Stimulated activated naive CD8-positive, alpha-beta T cell treated with anti-CD3 and anti-CD28 coated beads, Interleukin-15, Interleukin-2, amounts not matched to agents 100 U/mL and 50 U/mL, for 24 hours (primary cell): ENCODE results near the gene IFRD2.
"Not testable (repeated sequence)": the region's sequence is repeated elsewhere in the genome, so short reads cannot be mapped to it uniquely, and the experiment has no call there.

Experiments used
- ATAC-seq: fragments of 150-1000 bp; cut with Tn5 transposase; one replicate; pipeline ENCODE4 v1.10.0; 2021
- DNase-seq: peaks from one replicate; pipeline ENCODE4 v3.0.0; 2021

The IFRD2 gene

GRCh38 chr3:50268276-50268675 is 24.0 kb downstream of the IFRD2 start:
- ATAC-seq (no peak), DNase-seq (no peak)

DNA sequence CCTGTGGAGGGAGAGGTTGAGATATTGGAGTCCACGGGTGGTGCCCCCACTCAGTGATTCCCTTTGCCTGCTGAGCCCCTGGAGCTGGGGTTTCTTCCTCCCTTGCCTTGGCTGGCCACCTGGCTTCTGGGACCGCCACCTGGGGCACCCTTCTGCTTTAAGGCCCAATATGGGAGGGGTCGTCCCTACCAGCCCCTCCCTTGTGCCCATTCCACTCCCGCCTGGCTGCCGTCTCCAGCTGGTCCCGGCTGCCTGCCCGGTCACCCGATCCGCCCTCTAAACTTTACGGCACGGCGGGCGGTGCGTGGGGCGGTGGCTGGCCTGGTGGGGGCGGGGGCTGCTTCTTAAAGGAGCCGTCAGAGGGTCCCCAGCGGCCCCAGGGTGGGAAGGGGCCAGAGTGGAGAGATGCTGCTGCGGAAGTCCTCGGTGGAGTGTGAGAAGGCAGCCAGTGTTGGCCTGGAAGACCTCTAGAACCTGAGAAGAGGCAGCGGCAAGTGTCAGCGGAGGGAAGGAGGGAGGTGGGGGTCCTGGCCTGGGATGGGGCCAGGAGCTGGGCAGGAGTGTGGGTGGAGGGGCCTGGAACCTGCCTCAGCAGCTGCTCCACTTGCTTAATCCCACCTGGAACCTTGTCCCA is 24.8 kb downstream of the IFRD2 start:
- DNase-seq (no peak), ATAC-seq (no peak)

GRCh38 chr3:50266836-50267235 is 25.4 kb downstream of the IFRD2 start:
- ATAC-seq (no peak), DNase-seq (no peak)

DNA sequence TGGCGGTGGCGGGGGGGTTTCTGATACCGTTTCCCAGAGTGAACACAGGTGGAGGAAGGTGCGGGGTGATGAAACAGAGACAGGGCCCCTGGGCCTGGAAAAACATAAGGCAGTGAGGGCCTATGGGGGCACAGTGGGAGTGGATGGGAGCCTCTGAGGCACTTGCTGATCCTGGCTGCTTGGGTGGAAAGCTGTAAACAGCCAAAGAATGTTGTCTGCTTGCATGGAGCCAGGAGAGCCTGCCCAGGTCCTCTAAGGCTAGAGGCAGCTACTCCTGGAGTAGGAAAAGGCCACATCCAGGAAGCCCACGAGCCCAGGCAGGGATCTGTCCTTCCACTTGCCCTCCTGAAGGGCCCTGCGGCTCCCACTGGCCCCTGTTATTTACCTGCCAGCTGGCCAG is 26.2 kb downstream of the IFRD2 start:
- DNase-seq (no peak), ATAC-seq (no peak)

DNA sequence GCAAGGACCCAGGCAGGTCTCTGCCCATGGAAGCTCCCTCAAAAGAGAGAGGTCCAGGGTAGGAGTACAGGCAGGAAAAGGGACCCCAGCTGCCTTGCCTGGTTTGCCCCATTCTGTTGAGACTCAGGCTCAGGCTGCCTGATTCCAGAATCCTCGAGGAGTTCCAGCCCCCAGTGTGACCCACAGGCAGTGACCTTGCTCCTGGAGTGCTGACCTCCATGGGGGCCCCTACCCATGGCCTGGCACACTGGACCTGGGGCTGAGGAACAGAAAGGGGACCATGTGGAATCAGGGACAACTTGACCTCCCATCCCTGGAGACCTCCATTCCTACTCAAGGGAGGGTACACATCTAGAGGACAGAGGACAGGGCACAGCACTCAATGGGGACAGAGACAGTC is 26.7 kb downstream of the IFRD2 start:
- no peak for ATAC-seq

GRCh38 chr3:50264964-50265485 is 27.2 kb downstream of the IFRD2 start:
- DNase-seq (no peak), ATAC-seq (no peak)

More for the DNA sequence above, 26.7 kb downstream of the IFRD2 start:
- DNase-seq, result no peak

- DNase-seq, result no peak
- no peak for ATAC-seq
Observed at GRCh38 chr3:50264383-50264963, 27.8 kb downstream of the IFRD2 start.

DNA sequence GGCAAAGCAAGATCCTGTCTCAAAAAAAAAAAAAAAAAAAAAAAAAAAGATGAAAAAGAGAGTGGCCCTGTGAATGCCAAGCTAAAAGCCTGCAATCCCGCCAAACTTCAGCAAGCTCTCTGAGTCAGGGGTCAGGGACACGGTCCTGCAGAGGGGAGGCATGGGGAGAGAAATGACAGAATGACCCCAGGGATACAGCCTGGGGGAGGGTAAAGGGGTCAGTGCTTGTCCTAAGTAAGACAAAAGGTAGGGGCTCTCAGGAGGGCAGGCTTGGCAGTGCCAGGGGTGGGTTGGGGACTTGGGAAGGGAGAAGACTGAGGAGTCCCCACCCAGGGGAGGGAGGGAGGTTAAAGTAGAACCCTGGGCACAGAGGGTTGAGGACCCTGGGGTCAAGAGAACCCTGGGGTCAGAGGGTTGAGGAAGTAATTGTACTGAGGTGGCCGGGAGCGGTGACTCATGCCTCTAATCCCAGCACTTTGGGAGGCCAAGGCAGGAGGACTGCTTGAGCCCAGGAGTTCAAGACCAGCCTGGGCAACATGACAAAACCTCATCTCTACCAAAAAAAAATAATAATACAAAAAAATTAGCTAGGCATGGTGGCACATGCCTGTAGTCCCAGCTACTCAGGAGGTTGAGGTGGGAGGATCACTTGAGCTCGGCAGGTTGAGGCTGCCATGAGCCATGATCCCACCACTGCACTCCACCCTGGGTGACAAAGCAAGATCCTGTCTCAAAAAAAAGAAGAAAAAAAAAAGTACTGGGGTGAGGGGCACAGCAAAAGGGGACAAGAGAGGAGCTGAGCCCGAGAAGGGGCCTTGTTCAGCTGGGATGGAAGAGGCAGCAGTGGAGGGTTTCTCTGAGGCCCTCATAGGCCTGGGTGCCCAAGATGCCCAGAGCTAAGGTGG is 28.5 kb downstream of the IFRD2 start:
- ATAC-seq (no peak), DNase-seq (no peak)

GRCh38 chr3:50262778-50263177 is 29.5 kb downstream of the IFRD2 start:
- no peak for ATAC-seq
- no peak for DNase-seq

- ATAC-seq, DNase-seq: not testable (repeated sequence)
Observed at GRCh38 chr3:50262200-50262599, 30.0 kb downstream of the IFRD2 start.

GRCh38 chr3:50261505-50261904 is 30.7 kb downstream of the IFRD2 start:
- ATAC-seq, result no peak
- DNase-seq, result no peak

- no peak for ATAC-seq
- no peak for DNase-seq
Observed at GRCh38 chr3:50260942-50261441, 31.2 kb downstream of the IFRD2 start.

DNA sequence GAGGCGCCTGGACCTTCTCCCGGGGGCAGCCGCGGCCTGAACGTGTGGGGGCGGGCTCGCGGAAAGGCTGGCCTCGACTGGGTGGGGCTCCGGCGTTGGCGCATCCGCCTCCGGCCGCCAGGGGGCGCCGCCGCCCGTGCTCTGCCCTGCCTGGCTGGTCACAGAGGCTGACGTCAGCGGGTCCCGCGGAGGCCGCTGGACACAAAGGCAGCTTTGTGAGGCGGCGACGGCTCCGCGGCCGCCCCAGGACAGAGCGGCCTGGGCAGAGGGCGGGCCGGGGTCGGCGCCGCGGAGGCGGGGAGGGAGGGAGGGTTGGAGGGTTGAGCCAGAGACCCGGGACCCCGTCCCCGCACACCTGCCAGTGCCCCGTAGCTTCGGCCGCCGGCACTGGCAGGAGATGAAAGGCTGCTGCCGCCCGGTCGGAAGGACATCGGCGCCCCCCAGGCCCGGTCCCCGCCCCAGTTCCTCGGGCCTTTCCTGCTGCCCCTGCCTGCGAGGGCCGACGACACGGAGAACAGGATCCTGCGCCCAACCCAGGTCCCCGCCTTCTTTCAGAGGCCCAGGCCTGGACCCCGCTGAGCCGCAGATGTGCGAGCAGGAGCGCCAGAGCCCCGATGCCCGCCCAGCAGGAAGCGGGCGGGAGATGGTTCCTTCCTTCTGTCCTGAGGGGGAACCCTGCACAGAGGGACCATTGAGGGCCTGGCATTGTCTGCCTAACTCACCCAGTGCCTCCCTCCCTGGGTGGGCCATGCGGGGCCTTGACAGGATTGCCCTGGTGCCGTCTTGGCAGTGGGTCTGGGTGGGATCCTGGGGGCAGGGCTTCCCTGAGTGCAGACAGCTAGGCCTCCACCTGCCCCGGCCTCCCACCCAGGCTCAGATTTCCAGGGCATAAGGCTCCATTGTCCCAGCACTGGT is 31.9 kb downstream of the IFRD2 start:
- DNase-seq, result peak; percentile 90
- peak; percentile 95 for ATAC-seq

DNA sequence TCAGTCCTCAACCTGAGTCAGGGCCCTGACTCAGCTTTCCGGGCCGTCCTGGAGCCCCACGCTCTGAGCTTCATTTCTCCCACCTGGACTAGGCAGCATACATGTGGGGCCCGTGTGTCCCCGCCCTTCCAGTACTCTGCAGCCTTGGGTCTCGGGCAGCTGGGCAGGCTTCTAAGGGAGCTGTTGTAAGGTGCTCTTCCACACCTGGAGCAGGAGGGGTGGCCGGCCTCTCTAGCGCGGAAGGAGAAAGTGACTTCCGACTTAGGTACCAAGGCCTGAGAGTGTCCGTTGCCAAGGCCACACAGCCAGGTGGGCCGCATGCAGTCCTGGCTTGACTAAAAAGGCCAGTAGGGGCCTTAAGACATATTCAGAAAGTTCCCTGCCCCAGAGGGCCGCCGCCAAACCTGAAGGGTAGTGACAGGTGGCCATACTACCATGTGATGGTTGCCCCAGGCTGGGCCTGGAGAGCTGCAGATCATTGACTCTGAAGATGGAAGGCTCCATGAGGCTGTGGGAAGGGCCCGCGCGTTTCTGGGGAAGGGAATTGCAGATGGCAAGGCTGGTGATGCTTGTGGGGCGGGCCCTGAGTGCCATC is 32.7 kb downstream of the IFRD2 start:
- ATAC-seq, result no peak
- no peak for DNase-seq

DNA sequence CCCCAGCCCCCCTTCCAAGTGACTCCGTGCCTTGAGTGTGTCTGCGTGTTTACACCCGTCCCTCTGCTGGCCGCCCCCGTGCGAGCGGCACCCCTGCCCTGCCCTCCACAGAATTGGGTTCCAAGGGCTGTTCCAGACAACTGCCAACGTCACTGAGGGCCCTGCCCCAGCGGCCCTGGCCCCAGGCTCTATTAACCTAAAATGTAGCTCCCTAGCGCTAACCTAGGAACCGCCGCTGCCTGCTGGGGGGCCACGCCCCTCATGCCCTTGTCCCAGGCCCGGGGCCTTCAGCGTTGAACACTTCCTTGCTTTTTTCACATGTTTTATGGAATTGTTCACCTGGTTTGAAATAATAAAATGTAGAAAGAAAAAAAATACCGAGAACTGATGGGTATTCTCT is 33.2 kb downstream of the IFRD2 start:
- ATAC-seq (no peak), DNase-seq (no peak)

GRCh38 chr3:50258029-50258680 is 34.1 kb downstream of the IFRD2 start:
- ATAC-seq (no peak), DNase-seq (no peak)

GRCh38 chr3:50256978-50257890 is 35.0 kb downstream of the IFRD2 start:
- DNase-seq (peak; percentile 69), ATAC-seq (no peak)

- ATAC-seq, result no peak
- no peak for DNase-seq
Observed at GRCh38 chr3:50255251-50255615, 37.0 kb downstream of the IFRD2 start.

DNA sequence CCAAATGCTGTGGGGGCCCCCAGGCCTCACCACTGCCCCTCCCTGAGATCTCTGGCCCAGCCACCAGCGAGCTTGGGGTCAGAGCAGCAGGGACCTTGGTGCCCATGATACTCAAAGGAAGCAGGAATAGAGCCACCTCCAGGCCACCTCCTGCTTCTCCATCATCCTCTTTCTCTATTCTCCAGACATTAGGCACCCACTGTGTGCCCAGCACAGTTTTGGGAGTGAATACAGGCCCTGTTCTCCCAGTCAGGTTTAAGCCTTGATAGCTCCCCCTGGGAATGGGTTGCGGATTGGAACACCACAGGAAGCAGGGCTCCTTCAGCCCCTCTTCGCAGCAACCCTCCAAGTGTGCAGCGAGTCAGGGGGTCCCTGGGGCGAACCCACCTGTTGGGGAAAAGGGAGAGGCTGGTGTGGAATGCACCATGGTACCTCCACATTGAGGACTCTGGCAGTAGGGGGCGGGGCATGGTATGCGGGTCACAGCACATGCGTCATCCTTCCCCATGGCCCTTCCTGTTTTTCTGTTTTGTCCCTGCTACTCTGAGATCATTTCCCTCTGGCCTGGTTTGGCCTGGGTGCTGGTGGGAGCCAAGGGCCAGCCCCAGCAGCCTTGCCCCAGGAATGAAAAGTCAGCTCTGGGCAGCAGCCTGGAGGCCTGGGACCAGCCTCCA is 37.5 kb downstream of the IFRD2 start:
- no peak for DNase-seq
- ATAC-seq, result no peak
